GM20000 (cell line): ENCODE data around the gene HS3ST4.
A peak's percentile ranks its signal among the peaks of the same experiment; 100 is the strongest.

ENCODE experiments used
- DNase-seq: peaks from one replicate; pipeline ENCODE4 v3.0.0; 2012; ENCODE audit warnings: low spot score
- CTCF ChIP-seq: IDR thresholded peaks from 2 replicates; pipeline ENCODE4 v1.5.1; 2012; ENCODE audit warnings: mild to moderate bottlenecking, control low read depth; ENCODE audit errors: extremely low read depth, missing control alignments

The HS3ST4 gene

GRCh38 chr16:25827709-25828108 lies 135.9 kb downstream of the HS3ST4 start:
- no peak for TF ChIP-seq CTCF
- DNase-seq = no peak

GRCh38 chr16:25828510-25828909 lies 136.8 kb downstream of the HS3ST4 start:
- TF ChIP-seq CTCF = no peak

GRCh38 chr16:25832291-25832690 lies 140.5 kb downstream of the HS3ST4 start:
- no peak for TF ChIP-seq CTCF
- DNase-seq = no peak

More at GRCh38 chr16:25828510-25828909, 136.8 kb downstream of the HS3ST4 start:
- no peak for DNase-seq

GRCh38 chr16:25834101-25834500 lies 142.3 kb downstream of the HS3ST4 start:
- no peak for DNase-seq
- no peak for TF ChIP-seq CTCF

- no peak for TF ChIP-seq CTCF
- no peak for DNase-seq
Measured at GRCh38 chr16:25835126-25835525, 143.4 kb downstream of the HS3ST4 start.

GRCh38 chr16:25838724-25839186 lies 147.0 kb downstream of the HS3ST4 start:
- TF ChIP-seq CTCF = peak; percentile 48
- peak; percentile 29 for DNase-seq

- DNase-seq = no peak
- no peak for TF ChIP-seq CTCF
Measured at GRCh38 chr16:25841761-25842160, 150.0 kb downstream of the HS3ST4 start.
